Gastroesophageal sphincter (tissue), 3 donors: Measurements from ENCODE around the gene PTPRN2.

Experiments
- EP300 ChIP-seq: sonication (generic); formaldehyde crosslinking; IDR thresholded peaks from one replicate; pipeline ENCODE4 v1.6.1; 2017; ENCODE audit warnings: antibody characterized with exemption, mild to moderate bottlenecking
- POLR2A ChIP-seq, 2 donors: fragments of 450-650 bp; IDR thresholded peaks; one replicate each; pipeline ENCODE4 v1.6.1; 2017; ENCODE audit warnings: antibody characterized with exemption in 2 of 2, mild to moderate bottlenecking in 2 of 2, moderate library complexity in 1 of 2
- POLR2AphosphoS5 ChIP-seq: sonication (generic); formaldehyde crosslinking; IDR thresholded peaks from one replicate; pipeline ENCODE4 v1.6.1; 2017; ENCODE audit warnings: antibody characterized with exemption
- TF ChIP-seq, protein P1 (sequence below), 4 experiments: fragments of 200-600 bp in 2 of 4; fragments of 450-650 bp in 2 of 4; sonication (generic) in 1 of 4; IDR thresholded peaks; one replicate each; pipeline ENCODE4 v1.5.1; 2017 to 2019; ENCODE audit warnings: antibody characterized with exemption in 4 of 4, mild to moderate bottlenecking in 2 of 4, moderate library complexity in 2 of 4

DNA sequence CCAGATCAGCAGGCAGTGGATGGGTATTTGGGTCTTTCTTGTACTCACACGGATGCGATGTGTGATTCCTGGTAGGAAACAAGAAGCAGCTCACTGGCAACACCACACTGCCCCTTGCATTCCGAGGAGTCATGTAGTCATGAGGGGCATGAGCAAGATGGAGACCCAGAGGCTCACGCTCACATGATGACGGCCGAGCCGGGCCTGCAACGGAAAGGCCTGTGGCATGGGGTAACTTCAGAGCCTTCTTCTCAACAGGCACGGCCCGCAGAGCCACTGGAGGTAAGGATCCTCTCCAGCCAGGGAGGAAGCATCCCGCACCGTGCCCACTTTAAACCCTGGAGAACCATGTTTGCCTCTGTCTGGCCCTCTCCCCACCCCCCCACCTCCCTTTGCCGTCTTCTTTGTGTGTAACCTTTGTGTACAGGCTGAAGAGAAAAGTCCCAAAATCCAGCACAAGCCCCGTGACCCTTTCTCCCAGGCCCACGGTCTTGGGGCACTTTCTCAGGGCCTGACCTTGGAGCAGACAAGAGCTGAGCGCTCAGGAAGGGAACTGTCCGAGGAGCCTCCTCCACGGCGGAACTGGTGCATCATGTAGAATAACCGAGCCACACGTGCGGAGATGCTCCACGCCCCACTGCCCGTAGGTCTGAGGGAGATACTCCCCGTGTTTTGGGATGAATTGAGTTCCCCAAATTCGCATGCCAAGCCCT lies 734.4 kb downstream of the PTPRN2 start:
- TF ChIP-seq POLR2A (IDR thresholded peaks at IDR 0.05) (no peak), EP300 (no peak), POLR2AphosphoS5 (no peak)
- TF ChIP-seq, protein P1, sequence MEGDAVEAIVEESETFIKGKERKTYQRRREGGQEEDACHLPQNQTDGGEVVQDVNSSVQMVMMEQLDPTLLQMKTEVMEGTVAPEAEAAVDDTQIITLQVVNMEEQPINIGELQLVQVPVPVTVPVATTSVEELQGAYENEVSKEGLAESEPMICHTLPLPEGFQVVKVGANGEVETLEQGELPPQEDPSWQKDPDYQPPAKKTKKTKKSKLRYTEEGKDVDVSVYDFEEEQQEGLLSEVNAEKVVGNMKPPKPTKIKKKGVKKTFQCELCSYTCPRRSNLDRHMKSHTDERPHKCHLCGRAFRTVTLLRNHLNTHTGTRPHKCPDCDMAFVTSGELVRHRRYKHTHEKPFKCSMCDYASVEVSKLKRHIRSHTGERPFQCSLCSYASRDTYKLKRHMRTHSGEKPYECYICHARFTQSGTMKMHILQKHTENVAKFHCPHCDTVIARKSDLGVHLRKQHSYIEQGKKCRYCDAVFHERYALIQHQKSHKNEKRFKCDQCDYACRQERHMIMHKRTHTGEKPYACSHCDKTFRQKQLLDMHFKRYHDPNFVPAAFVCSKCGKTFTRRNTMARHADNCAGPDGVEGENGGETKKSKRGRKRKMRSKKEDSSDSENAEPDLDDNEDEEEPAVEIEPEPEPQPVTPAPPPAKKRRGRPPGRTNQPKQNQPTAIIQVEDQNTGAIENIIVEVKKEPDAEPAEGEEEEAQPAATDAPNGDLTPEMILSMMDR (IDR thresholded peaks at IDR 0.05) = no peak
